GM18873 (cell line): ENCODE data around the gene TANGO2.

ENCODE experiments used
- ATAC-seq: cut with Tn5 transposase; IDR thresholded peaks from one replicate; pipeline ENCODE4 v1.9.1; 2021; ENCODE audit warnings: mild to moderate bottlenecking, moderate library complexity, moderate number of reproducible peaks; ENCODE audit not compliant: unreplicated experiment, low FRiP score

Gene TANGO2

GRCh38 chr22:20096574-20097420, 75.9 kb downstream of the TANGO2 start:
- ATAC-seq = no peak

- no peak for ATAC-seq
Observed at GRCh38 chr22:20099099-20099711, 78.3 kb downstream of the TANGO2 start.

GRCh38 chr22:20101638-20102037, 80.7 kb downstream of the TANGO2 start:
- no peak for ATAC-seq

- no peak for ATAC-seq
Observed at GRCh38 chr22:20102203-20102780, 81.4 kb downstream of the TANGO2 start.

- ATAC-seq = no peak
Observed at GRCh38 chr22:20105456-20106204, 84.7 kb downstream of the TANGO2 start.

- no peak for ATAC-seq
Observed at GRCh38 chr22:20106205-20106848, 85.4 kb downstream of the TANGO2 start.

- no peak for ATAC-seq
Observed at GRCh38 chr22:20106849-20107237, 85.9 kb downstream of the TANGO2 start.

GRCh38 chr22:20107471-20107901, 86.6 kb downstream of the TANGO2 start:
- no peak for ATAC-seq

GRCh38 chr22:20107951-20108756, 87.2 kb downstream of the TANGO2 start:
- ATAC-seq = no peak

- ATAC-seq = no peak
Observed at GRCh38 chr22:20108757-20109230, 87.9 kb downstream of the TANGO2 start.

GRCh38 chr22:20109411-20110358, 88.8 kb downstream of the TANGO2 start:
- ATAC-seq = no peak

GRCh38 chr22:20110359-20110985, 89.6 kb downstream of the TANGO2 start:
- no peak for ATAC-seq

- no peak for ATAC-seq
Observed at GRCh38 chr22:20111045-20111688, 90.3 kb downstream of the TANGO2 start.

- no peak for ATAC-seq
Observed at GRCh38 chr22:20111689-20112622, 91.0 kb downstream of the TANGO2 start.

GRCh38 chr22:20112623-20113511, 92.0 kb downstream of the TANGO2 start:
- no peak for ATAC-seq
